Mesenchymal stem cell (in vitro differentiated cells and primary cell): Measurements from ENCODE around the gene CDC20B.
A peak's percentile ranks its signal among the peaks of the same experiment; 100 is the strongest.

Experiments used
- DNase-seq: peaks from one replicate; pipeline ENCODE4 v3.0.0-alpha.2; 2013
- H2AFZ ChIP-seq: one replicate; pipeline ENCODE4 v1.6.1; 2013; ENCODE audit warnings: low read depth, mild to moderate bottlenecking, control low read depth, inconsistent platforms, low read length, moderate library complexity
- H2AK5ac ChIP-seq: 2 replicates; pipeline ENCODE4 v1.6.1; 2013; ENCODE audit warnings: low read length, moderate library complexity, mild to moderate bottlenecking, inconsistent platforms; ENCODE audit not compliant: severe bottlenecking
- H2BK120ac ChIP-seq: one replicate; pipeline ENCODE4 v1.6.1; 2013; ENCODE audit warnings: low read depth, mild to moderate bottlenecking, inconsistent platforms, low read length, moderate library complexity
- H2BK12ac ChIP-seq, 2 experiments: one replicate each; pipeline ENCODE4 v1.6.1; 2013; ENCODE audit warnings: inconsistent platforms in 2 of 2, low read length in 2 of 2, mild to moderate bottlenecking in 2 of 2, moderate library complexity in 2 of 2, control low read depth in 1 of 2
- H2BK15ac ChIP-seq: one replicate; pipeline ENCODE4 v1.6.1; 2013; ENCODE audit warnings: mild to moderate bottlenecking, low read depth, inconsistent platforms; ENCODE audit not compliant: poor library complexity, severe bottlenecking
- H2BK5ac ChIP-seq: 2 replicates; pipeline ENCODE4 v1.6.1; 2013; ENCODE audit warnings: low read depth, mild to moderate bottlenecking, low read length, control low read depth, inconsistent platforms; ENCODE audit not compliant: poor library complexity, severe bottlenecking
- H3K14ac ChIP-seq, 2 experiments: one replicate each; pipeline ENCODE4 v1.6.1; 2013; ENCODE audit warnings: inconsistent platforms in 2 of 2, low read length in 2 of 2, control low read depth in 1 of 2, mild to moderate bottlenecking in 1 of 2, moderate library complexity in 1 of 2
- H3K18ac ChIP-seq, 2 experiments: one replicate each; pipeline ENCODE4 v1.6.1; 2013; ENCODE audit warnings: inconsistent platforms in 2 of 2, low read length in 2 of 2, control low read depth in 1 of 2, low read depth in 1 of 2, mild to moderate bottlenecking in 1 of 2
- H3K23ac ChIP-seq, 2 experiments: one replicate each; pipeline ENCODE4 v1.6.1; 2013; ENCODE audit warnings: inconsistent platforms in 2 of 2, low read length in 2 of 2, mild to moderate bottlenecking in 2 of 2, moderate library complexity in 2 of 2, control low read depth in 1 of 2
- H3K27ac ChIP-seq: 2 replicates; pipeline ENCODE4 v1.5.1; 2013; ENCODE audit warnings: mild to moderate bottlenecking, moderate library complexity, low read length, control low read depth, inconsistent platforms; ENCODE audit not compliant: poor library complexity, severe bottlenecking
- H3K27me3 ChIP-seq, 2 experiments: 2 replicates each; pipeline versions ENCODE4 v1.6.1 to v1.7.0; 2013; ENCODE audit warnings: low read length in 2 of 2, mild to moderate bottlenecking in 2 of 2, moderate library complexity in 2 of 2, control low read depth in 1 of 2, inconsistent platforms in 1 of 2; ENCODE audit not compliant: control insufficient read depth in 1 of 2, insufficient read depth in 1 of 2
- H3K36me3 ChIP-seq, 2 experiments: 2 replicates each; pipeline versions ENCODE4 v1.6.1 to v1.7.0; 2013; ENCODE audit warnings: low read length in 2 of 2, control low read depth in 1 of 2, inconsistent platforms in 1 of 2, low read depth in 1 of 2, mild to moderate bottlenecking in 1 of 2; ENCODE audit not compliant: insufficient read depth in 2 of 2, control insufficient read depth in 1 of 2
- H3K4ac ChIP-seq, 2 experiments: one replicate each; pipeline ENCODE4 v1.6.1; 2013; ENCODE audit warnings: inconsistent platforms in 2 of 2, low read length in 2 of 2, mild to moderate bottlenecking in 2 of 2, moderate library complexity in 2 of 2, control low read depth in 1 of 2, low read depth in 1 of 2
- H3K4me1 ChIP-seq: 2 replicates; pipeline ENCODE4 v1.6.1; 2013; ENCODE audit warnings: low read depth, low read length, control low read depth; ENCODE audit not compliant: control insufficient read depth, insufficient read depth
- H3K4me2 ChIP-seq: 2 replicates; pipeline ENCODE4 v1.6.1; 2013; ENCODE audit warnings: low read length, mild to moderate bottlenecking, inconsistent platforms; ENCODE audit not compliant: poor library complexity, severe bottlenecking
- H3K4me3 ChIP-seq, 2 experiments: 2 replicates each; pipeline versions ENCODE4 v1.5.1 to v1.7.0; 2013; ENCODE audit warnings: low read length in 2 of 2, mild to moderate bottlenecking in 2 of 2, control low read depth in 1 of 2, low read depth in 1 of 2; ENCODE audit not compliant: insufficient read depth in 1 of 2
- H3K79me1 ChIP-seq: replicated peaks from 2 replicates; pipeline ENCODE4 v1.6.1; 2013; ENCODE audit warnings: mild to moderate bottlenecking, control low read depth, low read length, inconsistent platforms; ENCODE audit not compliant: poor library complexity, severe bottlenecking
- H3K9ac ChIP-seq: 2 replicates; pipeline ENCODE4 v1.7.0; 2013; ENCODE audit warnings: mild to moderate bottlenecking, low read length, moderate library complexity
- H3K9me3 ChIP-seq: 2 replicates; pipeline ENCODE4 v1.7.0; 2013; ENCODE audit warnings: mild to moderate bottlenecking, low read length; ENCODE audit not compliant: control insufficient read depth
- H4K8ac ChIP-seq: one replicate; pipeline ENCODE4 v1.6.1; 2013; ENCODE audit warnings: inconsistent platforms, mild to moderate bottlenecking, low read length, moderate library complexity
- H4K91ac ChIP-seq: one replicate; pipeline ENCODE4 v1.6.1; 2013; ENCODE audit warnings: mild to moderate bottlenecking, low read length, inconsistent platforms
- WGBS: methylation state at CpG from one replicate; pipeline ENCODE4 v1.1.7; 2013; ENCODE audit warnings: mixed read lengths; 5-methylcytosine and 5-hydroxymethylcytosine counted together

Gene CDC20B

GRCh38 chr5:55177078-55177477 lies 4.1 kb upstream of the CDC20B start:
- Histone ChIP-seq H3K4me1 (peaks cover 14% of the 10 kb centered on the region), H3K4me3 (no peak overlapping the region), H2AFZ (no peak overlapping the region), H3K9me3 (no peaks in the 10 kb centered on the region), H3K9ac (no peak overlapping the region), H4K91ac (no peak overlapping the region), H2BK5ac (no peak overlapping the region), H3K18ac (no peak overlapping the region), H3K4ac (no peak overlapping the region), H2BK120ac (no peak overlapping the region), H2BK12ac (no peak overlapping the region), H3K79me1 (no peaks in the 10 kb centered on the region), H3K27ac (no peak overlapping the region), H4K8ac (no peak overlapping the region), H3K14ac (no peak overlapping the region), H3K36me3 (no peaks in the 10 kb centered on the region), H3K4me2 (peak overlapping the region; percentile 100), H3K27me3 (peaks cover 56 to 82% of the 10 kb centered on the region in 2 experiments), H2AK5ac (no peak overlapping the region), H3K23ac (no peak overlapping the region), H2BK15ac (no peak overlapping the region)
- no peak for DNase-seq
- whole genome bisulfite sequencing, result no CpG with 5 or more reads among the region's 2 CpGs

GRCh38 chr5:55176176-55176818 lies 3.3 kb upstream of the CDC20B start:
- under 1% methylated on average over 44 of the region's 44 CpGs for WGBS

GRCh38 chr5:55175781-55176175 lies 2.8 kb upstream of the CDC20B start:
- Histone ChIP-seq H3K4ac (no peak overlapping the region), H2BK5ac (no peak overlapping the region), H3K9me3 (no peaks in the 10 kb centered on the region), H3K9ac (no peak overlapping the region), H3K27ac (no peak overlapping the region), H3K36me3 (no peaks in the 10 kb centered on the region), H3K18ac (no peak overlapping the region), H4K91ac (no peak overlapping the region), H3K23ac (no peak overlapping the region), H3K4me3 (peak overlapping the region in 1 of 2 experiments; percentile 72), H4K8ac (no peak overlapping the region), H2BK15ac (no peak overlapping the region), H3K14ac (no peak overlapping the region), H3K4me1 (peaks cover 14% of the 10 kb centered on the region), H3K79me1 (no peaks in the 10 kb centered on the region), H2AFZ (no peak overlapping the region), H3K27me3 (peaks cover 48 to 71% of the 10 kb centered on the region in 2 experiments), H2BK120ac (no peak overlapping the region), H3K4me2 (peak overlapping the region; percentile 100), H2AK5ac (no peak overlapping the region), H2BK12ac (no peak overlapping the region)
- DNase-seq, result no peak
- WGBS, result 14% methylated on average over 7 of the region's 7 CpGs

More at GRCh38 chr5:55176176-55176818, 3.3 kb upstream of the CDC20B start:
- peak; percentile 41 for DNase-seq
- peak overlapping the region; percentile 57 to 72 for H3K4me3 ChIP-seq
- no peaks in the 10 kb centered on the region for H3K36me3 ChIP-seq
- no peak overlapping the region for H3K4ac ChIP-seq
- peaks cover 49 to 74% of the 10 kb centered on the region in 2 experiments for H3K27me3 ChIP-seq
- no peak overlapping the region for H3K9ac ChIP-seq
- H3K9me3 ChIP-seq, result no peaks in the 10 kb centered on the region
- no peak overlapping the region for H2BK15ac ChIP-seq
- no peak overlapping the region for H4K8ac ChIP-seq
- H2BK5ac ChIP-seq, result no peak overlapping the region
- H3K79me1 ChIP-seq, result no peaks in the 10 kb centered on the region
- H3K4me1 ChIP-seq, result peaks cover 14% of the 10 kb centered on the region
- peak overlapping the region; percentile 100 for H3K4me2 ChIP-seq
- peak overlapping the region in 1 of 2 experiments; percentile 34 for H3K18ac ChIP-seq
- no peak overlapping the region for H3K27ac ChIP-seq
- no peak overlapping the region for H3K14ac ChIP-seq
- peak overlapping the region; percentile 61 for H2AFZ ChIP-seq
- H2BK120ac ChIP-seq, result no peak overlapping the region
- H4K91ac ChIP-seq, result no peak overlapping the region
- H3K23ac ChIP-seq, result no peak overlapping the region
- H2AK5ac ChIP-seq, result no peak overlapping the region
- H2BK12ac ChIP-seq, result no peak overlapping the region

- Histone ChIP-seq H3K9me3 (no peaks in the 10 kb centered on the region), H3K27me3 (peaks cover 33 to 51% of the 10 kb centered on the region in 2 experiments), H2AK5ac (no peak overlapping the region), H3K4me2 (peak overlapping the region; percentile 92), H3K4me3 (peak overlapping the region; percentile 61 to 77), H3K23ac (peak overlapping the region in 1 of 2 experiments; percentile 10), H2BK120ac (no peak overlapping the region), H3K18ac (no peak overlapping the region), H3K36me3 (no peaks in the 10 kb centered on the region), H3K14ac (no peak overlapping the region), H4K8ac (no peak overlapping the region), H3K9ac (peak overlapping the region; percentile 62), H2AFZ (no peak overlapping the region), H3K4ac (peak overlapping the region in 1 of 2 experiments; percentile 4), H4K91ac (no peak overlapping the region), H2BK15ac (no peak overlapping the region), H2BK12ac (no peak overlapping the region), H3K27ac (no peak overlapping the region), H3K4me1 (peaks cover 14% of the 10 kb centered on the region), H2BK5ac (no peak overlapping the region), H3K79me1 (no peaks in the 10 kb centered on the region)
- 8% methylated on average over 4 of the region's 8 CpGs for WGBS
- no peak for DNase-seq
Observed at GRCh38 chr5:55173687-55174230, 782 bp upstream of the CDC20B start.
